ENCODE measurements around the gene UBALD1.

- TF ChIP-seq ESRRG (CRISPR knock-in tag; IDR thresholded peaks at IDR 0.05) (no peak), ZC3H10 (CRISPR knock-in tag; IDR thresholded peaks at IDR 0.05) (no peak), BACH2 (CRISPR knock-in tag; IDR thresholded peaks at IDR 0.05; ENCODE audit: borderline replicate concordance) (no peak), ISL1 (CRISPR knock-in tag; IDR thresholded peaks at IDR 0.05) (no peak), ZNF565 (CRISPR knock-in tag; conservative IDR thresholded peaks at IDR 0.05; ENCODE audit: low read depth) (no peak)
These were observed 5.3 kb downstream of the UBALD1 start for GRCh38 chr16:4609200-4610010.
